Naive thymus-derived CD4-positive, alpha-beta T cell (primary cell): ENCODE results near the gene CLASRP. TPM values are rescaled to one million over a fixed set of nuclear protein-coding genes. Genes with fewer than 3 reads are reported as not detected.

Experiments
- ATAC-seq: fragments of 150-1000 bp; cut with Tn5 transposase; 2 replicates; pipeline ENCODE4 v1.10.0; 2021; ENCODE audit warnings: mild to moderate bottlenecking, moderate library complexity
- CTCF ChIA-PET: fragments of 350-600 bp; sonication (Branson Sonifier 250); formaldehyde crosslinking; loops from one replicate; lab custom pipeline; 2021; ENCODE audit warnings: antibody characterized with exemption; lab: Charles Lee
- POLR2A ChIA-PET: fragments of 350-600 bp; sonication (Branson Sonifier 250); formaldehyde crosslinking; loops from one replicate; lab custom pipeline; 2021; ENCODE audit warnings: antibody characterized with exemption, inconsistent platforms; lab: Charles Lee
- DNase-seq, 9 donors: peaks; one replicate each; pipeline versions ENCODE4 v3.0.0 to v3.0.0-alpha.2; 2020 to 2022; ENCODE audit warnings: mixed read lengths in 1 of 9
- H3K27ac ChIP-seq: one replicate; pipeline ENCODE4 v1.7.0; 2013; ENCODE audit warnings: mild to moderate bottlenecking, low read depth, low read length, moderate library complexity
- H3K27me3 ChIP-seq, 2 donors: one replicate each; pipeline ENCODE4 v1.7.0; 2013; ENCODE audit warnings: low read length in 2 of 2, mild to moderate bottlenecking in 2 of 2, moderate library complexity in 2 of 2; ENCODE audit not compliant: control insufficient read depth in 2 of 2, insufficient read depth in 2 of 2
- H3K36me3 ChIP-seq, 3 experiments: 1 replicate in 2 of 3; 2 replicates in 1 of 3; pipeline ENCODE4 v1.7.0; 2013; ENCODE audit warnings: low read length in 3 of 3, mild to moderate bottlenecking in 3 of 3, moderate library complexity in 1 of 3; ENCODE audit not compliant: insufficient read depth in 3 of 3, control insufficient read depth in 2 of 3
- H3K4me1 ChIP-seq, 2 donors: one replicate each; pipeline ENCODE4 v1.7.0; 2013; ENCODE audit warnings: low read length in 2 of 2, mild to moderate bottlenecking in 2 of 2, moderate library complexity in 1 of 2; ENCODE audit not compliant: control insufficient read depth in 2 of 2, insufficient read depth in 2 of 2
- H3K4me3 ChIP-seq: 2 replicates; pipeline ENCODE4 v1.7.0; 2013; ENCODE audit warnings: mild to moderate bottlenecking, low read length
- H3K9me3 ChIP-seq, 3 experiments: 1 replicate in 2 of 3; 2 replicates in 1 of 3; pipeline ENCODE4 v1.7.0; 2013; ENCODE audit warnings: low read length in 3 of 3; ENCODE audit not compliant: control insufficient read depth in 2 of 3
- H3K27ac Mint-ChIP-seq, 9 donors: one replicate each; pipeline ENCODE4 v1.8.0; 2020 to 2022; ENCODE audit warnings: mixed read lengths in 9 of 9, mild to moderate bottlenecking in 8 of 9, moderate library complexity in 5 of 9, inconsistent platforms in 2 of 9
- H3K27me3 Mint-ChIP-seq, 5 donors: one replicate each; pipeline ENCODE4 v1.8.0; 2021 to 2022; ENCODE audit warnings: mixed read lengths in 5 of 5, mild to moderate bottlenecking in 1 of 5
- H3K36me3 Mint-ChIP-seq, 5 donors: one replicate each; pipeline ENCODE4 v1.8.0; 2020 to 2022; ENCODE audit warnings: mixed read lengths in 5 of 5, mild to moderate bottlenecking in 3 of 5, inconsistent platforms in 1 of 5
- H3K4me1 Mint-ChIP-seq, 7 donors: one replicate each; pipeline ENCODE4 v1.8.0; 2020 to 2022; ENCODE audit warnings: mixed read lengths in 7 of 7, mild to moderate bottlenecking in 3 of 7, inconsistent platforms in 1 of 7
- H3K4me3 Mint-ChIP-seq, 10 donors: one replicate each; pipeline ENCODE4 v1.8.0; 2020 to 2022; ENCODE audit warnings: mild to moderate bottlenecking in 10 of 10, mixed read lengths in 10 of 10, moderate library complexity in 6 of 10, inconsistent platforms in 2 of 10
- H3K9me3 Mint-ChIP-seq, 11 donors: one replicate each; pipeline ENCODE4 v1.8.0; 2020 to 2022; ENCODE audit warnings: mixed read lengths in 11 of 11, mild to moderate bottlenecking in 4 of 11, inconsistent platforms in 1 of 11, moderate library complexity in 1 of 11
- intact Hi-C, 2 donors: fragments of 100-400 bp; cut with micrococcal nuclease; formaldehyde crosslinking; loops; one replicate each; pipeline ENCODE4 v1.15.1; 2023
- polyA plus RNA-seq, 2 donors: library from polyadenylated mRNA; unstranded; fragments of 300-500 nt; fragmentation: Illumina TruSeq; gene quantifications; one replicate each; pipeline ENCODE4 v1.2.3, GENCODE V29; 2021
- total RNA-seq, 6 experiments: library from RNA in 5 of 6; stranded (reverse) in 5 of 6; gene quantifications; 1 replicate in 5 of 6; 2 replicates in 1 of 6; pipeline ENCODE4 v1.2.3 and lab custom pipeline; 2021 to 2026

Gene CLASRP
- total and polyA plus RNA-seq, 7 experiments from 2014 or later, result 3.6 to 185 (median 152) TPM

DNA sequence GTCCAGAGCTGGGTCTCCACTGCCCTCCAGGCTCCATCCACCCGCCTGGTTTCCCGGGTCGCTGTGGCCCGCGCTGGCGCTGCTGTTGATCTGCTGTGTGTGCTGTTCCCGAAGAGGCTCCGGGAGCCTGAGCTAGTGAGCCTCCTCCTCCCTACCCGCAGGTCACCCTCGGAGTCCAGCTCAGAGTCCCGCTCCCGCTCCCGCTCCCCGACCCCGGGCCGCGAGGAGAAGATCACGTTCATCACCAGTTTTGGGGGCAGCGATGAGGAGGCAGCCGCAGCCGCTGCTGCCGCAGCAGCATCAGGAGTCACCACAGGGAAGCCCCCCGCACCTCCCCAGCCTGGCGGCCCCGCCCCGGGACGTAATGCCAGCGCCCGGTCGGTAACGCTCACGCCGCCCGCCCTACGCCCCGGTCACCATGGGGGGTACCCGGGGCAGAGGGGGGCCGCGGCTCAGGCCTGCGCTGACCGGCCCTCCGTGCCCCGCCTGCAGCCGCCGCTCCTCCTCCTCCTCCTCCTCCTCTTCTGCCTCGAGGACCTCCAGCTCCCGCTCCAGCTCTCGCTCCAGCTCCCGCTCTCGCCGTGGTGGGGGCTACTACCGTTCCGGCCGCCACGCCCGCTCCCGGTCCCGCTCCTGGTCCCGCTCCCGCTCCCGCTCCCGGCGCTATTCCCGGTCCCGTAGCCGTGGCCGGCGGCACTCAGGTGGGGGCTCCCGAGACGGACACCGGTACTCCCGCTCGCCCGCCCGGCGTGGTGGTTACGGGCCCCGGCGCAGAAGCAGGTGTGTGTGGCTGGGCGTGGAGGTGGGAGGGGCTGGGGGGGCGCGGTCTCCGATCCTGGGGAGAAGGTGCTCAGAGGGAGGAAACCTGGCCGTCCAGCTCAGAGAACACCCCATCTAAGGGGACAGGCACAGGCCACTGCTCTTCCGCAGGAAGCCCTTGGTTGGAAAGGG lies 25.3 kb downstream of the CLASRP start:
- Mint-ChIP-seq H3K36me3 (peaks cover 3 to 23% (median 5%) of the 10 kb centered on the region in 5 donors), H3K9me3 (peaks cover 0 to 2% (median 0%) of the 10 kb centered on the region in 11 donors), H3K27ac (peak overlapping the region in 1 of 9 donors; percentile 34), H3K4me3 (no peak overlapping the region), H3K4me1 (peaks cover 0 to 11% (median 3%) of the 10 kb centered on the region in 7 donors), H3K27me3 (no peaks in the 10 kb centered on the region)
- Histone ChIP-seq H3K27me3 (no peaks in the 10 kb centered on the region), H3K4me1 (no peaks in the 10 kb centered on the region), H3K36me3 (peaks cover 0 to 91% (median 25%) of the 10 kb centered on the region in 3 experiments), H3K27ac (no peak overlapping the region), H3K9me3 (no peaks in the 10 kb centered on the region), H3K4me3 (no peak overlapping the region)
- CTCF ChIA-PET, result no interaction called here
- intact Hi-C loops, result no loop called here
- POLR2A ChIA-PET, result no interaction called here
- DNase-seq, result no peak
- no peak for ATAC-seq

DNA sequence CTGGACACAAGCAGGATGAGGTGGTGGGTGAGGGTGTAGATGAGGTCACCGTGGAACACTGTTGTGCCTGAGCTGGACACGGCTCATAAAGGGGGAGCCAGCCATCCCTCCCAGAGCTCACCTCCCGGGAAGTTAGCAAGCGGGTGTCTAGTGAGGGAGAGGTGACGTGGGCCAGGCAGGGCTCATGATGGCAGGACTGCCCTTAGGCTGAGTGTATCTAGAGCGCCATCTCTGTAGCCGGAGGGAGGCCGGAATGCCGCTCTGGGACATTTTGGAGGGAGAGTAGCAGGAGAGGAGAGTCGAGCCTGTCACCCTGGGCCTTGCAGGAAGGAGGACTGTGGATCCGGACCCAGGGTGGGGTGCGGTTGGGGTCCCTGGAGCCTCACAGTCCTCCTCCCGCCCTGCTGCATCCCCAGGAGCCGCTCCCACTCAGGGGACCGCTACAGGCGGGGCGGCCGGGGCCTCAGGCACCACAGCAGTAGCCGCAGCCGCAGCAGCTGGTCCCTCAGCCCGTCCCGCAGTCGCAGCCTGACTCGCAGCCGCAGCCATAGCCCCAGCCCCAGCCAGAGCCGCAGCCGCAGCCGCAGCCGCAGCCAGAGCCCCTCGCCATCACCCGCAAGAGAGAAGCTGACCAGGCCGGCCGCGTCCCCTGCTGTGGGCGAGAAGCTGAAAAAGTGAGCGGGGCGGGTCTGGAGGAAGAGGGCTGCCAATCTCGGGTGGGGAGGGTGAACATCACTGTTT lies 28.2 kb downstream of the CLASRP start:
- POLR2A ChIA-PET, result interaction anchor here (0.6 kb wide), 1 partner anchor 128 kb away, joined by 3 read pairs; no protein-coding TSS in a partner anchor
- Histone ChIP-seq H3K36me3 (peaks cover 0 to 91% (median 11%) of the 10 kb centered on the region in 3 experiments), H3K27ac (no peak overlapping the region), H3K4me1 (no peaks in the 10 kb centered on the region), H3K27me3 (no peaks in the 10 kb centered on the region), H3K4me3 (no peak overlapping the region), H3K9me3 (no peaks in the 10 kb centered on the region)
- H3K27ac Mint-ChIP-seq, result peak overlapping the region in 1 of 9 donors; percentile 25
- H3K36me3 Mint-ChIP-seq, result peaks cover 0 to 21% (median 4%) of the 10 kb centered on the region in 5 donors
- CTCF ChIA-PET, result no interaction called here
- intact Hi-C loops, result no loop called here
- no peaks in the 10 kb centered on the region for H3K27me3 Mint-ChIP-seq
- no peaks in the 10 kb centered on the region for H3K9me3 Mint-ChIP-seq
- ATAC-seq, result no peak
- DNase-seq, result no peak
- H3K4me3 Mint-ChIP-seq, result no peak overlapping the region
- H3K4me1 Mint-ChIP-seq, result no peaks in the 10 kb centered on the region

DNA sequence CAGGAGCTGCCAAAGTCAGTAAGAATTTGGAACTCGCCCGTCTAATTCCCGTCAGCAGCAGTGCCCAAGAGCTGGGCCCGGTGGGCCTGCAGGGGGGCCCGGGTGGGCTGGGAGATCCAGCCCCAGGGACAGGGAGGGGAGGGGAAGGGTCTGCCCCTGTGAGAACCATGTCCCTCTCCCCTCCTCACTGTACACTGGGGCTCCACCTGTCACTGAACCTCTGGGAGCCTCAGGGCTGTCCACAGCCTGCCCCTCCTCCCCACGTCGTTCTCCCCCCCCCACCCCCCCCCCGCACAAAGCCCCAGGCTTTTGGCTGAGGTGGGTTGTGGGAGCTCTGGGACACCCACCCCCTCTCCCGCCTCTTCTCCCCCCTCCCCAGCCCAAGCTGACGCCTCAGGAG lies 29.2 kb downstream of the CLASRP start:
- peaks cover 0 to 18% (median 0%) of the 10 kb centered on the region in 5 donors for H3K36me3 Mint-ChIP-seq

DNA sequence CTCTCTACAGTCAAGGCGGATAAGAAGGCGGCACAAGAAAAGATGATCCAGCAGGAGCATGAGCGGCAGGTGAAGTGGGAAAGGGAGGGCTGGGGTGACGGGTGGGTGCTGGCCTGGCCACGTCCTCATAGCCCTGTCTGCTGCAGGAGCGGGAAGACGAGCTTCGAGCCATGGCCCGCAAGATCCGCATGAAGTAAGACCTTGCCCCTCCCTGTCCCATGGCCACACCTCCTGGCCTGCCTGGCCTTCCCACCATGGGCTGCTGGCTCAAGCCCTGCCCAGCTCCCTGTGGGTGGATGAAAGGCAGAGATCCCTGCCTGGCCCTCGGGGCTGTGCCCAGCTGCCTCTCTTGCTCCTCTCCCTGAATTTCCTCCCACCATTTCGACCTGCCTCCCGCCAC lies 30.2 kb downstream of the CLASRP start:
- ChIA-PET POLR2A (no interaction called here), CTCF (interaction anchor here (1.5 kb wide), 1 partner anchor 9 kb away, joined by 3 read pairs; no protein-coding TSS in a partner anchor)
- Mint-ChIP-seq H3K27ac (peak overlapping the region in 2 of 9 donors; percentile 43 to 62), H3K4me3 (no peak overlapping the region), H3K27me3 (no peaks in the 10 kb centered on the region), H3K4me1 (no peaks in the 10 kb centered on the region), H3K9me3 (no peaks in the 10 kb centered on the region), H3K36me3 (peaks cover 0 to 18% (median 0%) of the 10 kb centered on the region in 5 donors)
- Histone ChIP-seq H3K27me3 (no peaks in the 10 kb centered on the region), H3K36me3 (peaks cover 0 to 77% (median 10%) of the 10 kb centered on the region in 3 experiments), H3K27ac (no peak overlapping the region), H3K4me1 (no peaks in the 10 kb centered on the region), H3K4me3 (no peak overlapping the region), H3K9me3 (no peaks in the 10 kb centered on the region)
- intact Hi-C loops, result no loop called here
- ATAC-seq (no peak), DNase-seq (no peak)

More for the DNA sequence above, 29.2 kb downstream of the CLASRP start:
- ATAC-seq, result no peak
- no peak for DNase-seq
- Histone ChIP-seq H3K4me3 (no peak overlapping the region), H3K9me3 (no peaks in the 10 kb centered on the region), H3K36me3 (peaks cover 0 to 87% (median 10%) of the 10 kb centered on the region in 3 experiments), H3K4me1 (no peaks in the 10 kb centered on the region), H3K27me3 (no peaks in the 10 kb centered on the region), H3K27ac (no peak overlapping the region)
- POLR2A ChIA-PET, result no interaction called here
- no peak overlapping the region for H3K27ac Mint-ChIP-seq
- H3K4me1 Mint-ChIP-seq, result no peaks in the 10 kb centered on the region
- no peaks in the 10 kb centered on the region for H3K9me3 Mint-ChIP-seq
- intact Hi-C loops, result no loop called here
- CTCF ChIA-PET, result interaction anchor here (1.5 kb wide), 1 partner anchor 8 kb away, joined by 3 read pairs; no protein-coding TSS in a partner anchor
- no peak overlapping the region for H3K4me3 Mint-ChIP-seq
- H3K27me3 Mint-ChIP-seq, result no peaks in the 10 kb centered on the region

DNA sequence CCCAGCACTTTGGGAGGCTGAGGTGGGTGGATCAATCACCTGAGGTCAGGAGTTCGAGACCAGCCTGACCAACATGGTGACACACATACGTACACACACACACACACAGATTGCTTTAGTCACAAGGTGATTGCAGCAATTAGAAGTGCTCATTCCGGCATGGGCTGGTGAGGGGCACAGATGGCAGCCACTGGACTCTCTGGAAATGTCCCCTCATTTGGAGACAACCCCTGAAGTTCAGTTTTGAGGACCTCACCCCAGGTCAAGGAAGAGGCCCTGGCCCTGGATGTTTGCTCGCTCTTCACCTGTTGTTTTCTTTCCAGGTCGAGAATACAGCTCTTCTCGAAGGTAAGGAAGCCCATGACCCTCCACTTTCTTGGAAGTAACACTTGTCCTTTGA lies 31.4 kb downstream of the CLASRP start:
- no peaks in the 10 kb centered on the region for H3K9me3 ChIP-seq
- peaks cover 0 to 3% of the 10 kb centered on the region in 2 donors for H3K4me1 ChIP-seq
- ChIA-PET CTCF (no interaction called here), POLR2A (no interaction called here)
- no peak overlapping the region for H3K4me3 Mint-ChIP-seq
- H3K27ac Mint-ChIP-seq, result peak overlapping the region in 1 of 9 donors; percentile 67
- no peak overlapping the region for H3K27ac ChIP-seq
- H3K27me3 Mint-ChIP-seq, result no peaks in the 10 kb centered on the region
- ATAC-seq (no peak), DNase-seq (no peak)
- intact Hi-C loops, result no loop called here
- peaks cover 0 to 18% (median 0%) of the 10 kb centered on the region in 5 donors for H3K36me3 Mint-ChIP-seq
- peaks cover 0 to 65% (median 10%) of the 10 kb centered on the region in 3 experiments for H3K36me3 ChIP-seq
- no peaks in the 10 kb centered on the region for H3K27me3 ChIP-seq
- H3K9me3 Mint-ChIP-seq, result no peaks in the 10 kb centered on the region
- H3K4me3 ChIP-seq, result no peak overlapping the region
- no peaks in the 10 kb centered on the region for H3K4me1 Mint-ChIP-seq

DNA sequence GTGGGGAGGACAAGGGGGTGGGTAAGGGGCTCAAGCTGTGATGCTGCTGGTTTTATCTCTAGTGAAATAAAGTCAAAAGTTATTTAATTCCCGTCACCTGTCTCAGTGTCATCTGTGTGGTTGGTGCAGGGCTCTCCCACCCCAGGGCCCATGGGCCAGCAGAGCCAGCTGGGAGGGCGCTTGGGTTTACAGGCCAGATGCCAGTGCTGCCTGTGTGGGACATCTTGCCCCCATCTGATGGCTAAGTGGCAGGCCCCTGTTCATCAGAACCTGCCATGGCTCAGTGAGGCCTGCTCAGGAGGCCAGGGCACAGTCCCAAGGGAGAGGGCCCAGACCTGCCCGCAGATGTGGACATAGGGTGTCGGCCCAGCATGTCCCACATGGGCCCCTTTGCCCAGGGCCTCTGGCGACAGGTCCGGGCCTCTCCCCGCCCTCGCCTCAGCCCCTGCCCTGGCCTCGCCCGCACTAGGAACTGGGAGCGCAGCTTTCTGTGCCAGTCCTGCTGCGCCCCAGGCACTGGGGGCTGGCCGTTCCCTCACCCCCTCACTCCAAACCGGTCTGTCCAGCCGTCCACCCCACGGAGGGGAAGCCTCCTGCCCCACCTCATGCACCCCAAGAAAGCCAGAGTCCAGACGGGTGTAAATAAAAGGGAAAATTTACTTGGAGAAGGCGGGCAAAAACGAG lies 32.2 kb downstream of the CLASRP start:
- H3K27ac Mint-ChIP-seq, result peak overlapping the region in 1 of 9 donors; percentile 38
- peaks cover 0 to 18% (median 0%) of the 10 kb centered on the region in 5 donors for H3K36me3 Mint-ChIP-seq
- ChIA-PET POLR2A (no interaction called here), CTCF (no interaction called here)
- H3K9me3 Mint-ChIP-seq, result no peaks in the 10 kb centered on the region
- no peaks in the 10 kb centered on the region for H3K9me3 ChIP-seq
- H3K4me3 ChIP-seq, result no peak overlapping the region
- H3K27me3 ChIP-seq, result no peaks in the 10 kb centered on the region
- H3K4me1 ChIP-seq, result peaks cover 0 to 3% of the 10 kb centered on the region in 2 donors
- no peak overlapping the region for H3K4me3 Mint-ChIP-seq
- H3K36me3 ChIP-seq, result peaks cover 0 to 58% (median 10%) of the 10 kb centered on the region in 3 experiments
- no peak for DNase-seq
- no peaks in the 10 kb centered on the region for H3K27me3 Mint-ChIP-seq
- H3K27ac ChIP-seq, result no peak overlapping the region
- intact Hi-C loops, result no loop called here
- H3K4me1 Mint-ChIP-seq, result peaks cover 0 to 3% (median 0%) of the 10 kb centered on the region in 7 donors
- ATAC-seq, result no peak
